ENCODE data around the gene MYOG. TPM values are rescaled to one million over a fixed set of nuclear protein-coding genes. Genes with fewer than 3 reads are reported as not detected.

The MYOG gene
- total RNA-seq, 1 experiment from 2014 or later = not detected

GRCh38 chr1:203128431-203128715 lies 42.6 kb upstream of the MYOG start:
- Mint-ChIP-seq H3K27me3 (ENCODE audit: low read depth) (peaks cover 58% of the 10 kb centered on the region), H3K9me3 (no peaks in the 10 kb centered on the region; a peak in 1 of 5 replicates), H3K4me1 (peaks cover 24 to 43% of the 10 kb centered on the region in 2 experiments), H3K36me3 (ENCODE audit: insufficient read depth in 1 of 3, low read depth in 3 of 3) (no peaks in the 10 kb centered on the region), H3K27ac (no peak overlapping the region), H3K4me3 (peak overlapping the region; percentile 62 to 83)
- Histone ChIP-seq H3K4ac (ENCODE audit: low read depth, low read length) (no peak overlapping the region), H3K9ac (ENCODE audit: extremely low read depth, insufficient read length, low read length) (no peak overlapping the region), H3K14ac (ENCODE audit: insufficient read depth, low read length) (no peak overlapping the region), H3K23ac (ENCODE audit: insufficient read length, low read depth, low read length) (no peak overlapping the region), H2AK5ac (ENCODE audit: insufficient read length, low read length) (no peak overlapping the region), H2BK120ac (ENCODE audit: low read depth, low read length, poor library complexity, severe bottlenecking) (no peak overlapping the region), H3K79me2 (ENCODE audit: insufficient read depth, low read length) (no peaks in the 10 kb centered on the region), H2BK15ac (ENCODE audit: low read depth, low read length) (no peak overlapping the region), H3T11ph (ENCODE audit: low read length) (no peak overlapping the region), H2BK20ac (ENCODE audit: low read depth, low read length, poor library complexity, severe bottlenecking) (no peak overlapping the region), H3K9me3 (ENCODE audit: control insufficient read depth, low read depth, low read length) (no peaks in the 10 kb centered on the region), H3K27ac (ENCODE audit: insufficient read length, low read depth, low read length) (no peak overlapping the region), H3K23me2 (ENCODE audit: insufficient read length, low read depth, low read length, poor library complexity, severe bottlenecking) (peaks cover 7% of the 10 kb centered on the region), H3K4me2 (ENCODE audit: insufficient read depth, insufficient read length, low read length) (peak overlapping the region; percentile 60), H2BK12ac (ENCODE audit: insufficient read length, low read depth, low read length) (no peak overlapping the region), H3K27me3 (ENCODE audit: insufficient read depth, low read length) (no peaks in the 10 kb centered on the region; the same call in 1 of the 2 replicates), H3K4me1 (ENCODE audit: insufficient read depth, low read length) (peaks cover 2% of the 10 kb centered on the region; the same call in 1 of the 2 replicates), H2AFZ (ENCODE audit: low read length) (no peak overlapping the region), H3K18ac (ENCODE audit: insufficient read length, low read depth, low read length) (no peak overlapping the region), H4K8ac (replicated peaks; ENCODE audit: insufficient read length, low read depth, low read length) (no peak overlapping the region), H4K91ac (ENCODE audit: insufficient read length, low read depth, low read length) (no peak overlapping the region), H2BK5ac (ENCODE audit: insufficient read length, low read length) (no peak overlapping the region), H4K5ac (ENCODE audit: insufficient read length, low read depth, low read length) (no peak overlapping the region), H3K79me1 (ENCODE audit: insufficient read depth, low read depth, low read length, poor library complexity, severe bottlenecking) (no peaks in the 10 kb centered on the region), H3K56ac (ENCODE audit: insufficient read length, low read depth, low read length) (no peak overlapping the region), H4K20me1 (ENCODE audit: control insufficient read depth, insufficient read depth, insufficient read length) (no peaks in the 10 kb centered on the region)
- no peak for DNase-seq
- WGBS (ENCODE audit: extremely low coverage, insufficient read length, low lambda C conversion rate) = no CpG with 5 or more reads among the region's 7 CpGs
- TF ChIP-seq CTCF (conservative IDR thresholded peaks at IDR 0.05) = no peak
